HEK293T (cell line): Measurements from ENCODE around the gene SCARB1.

Experiments
- ARNT ChIP-seq: fragments of 450-650 bp; IDR thresholded peaks from 2 replicates; pipeline ENCODE4 v1.6.1; 2017; ENCODE audit warnings: mild to moderate bottlenecking
- FOXK2 ChIP-seq: fragments of 450-650 bp; IDR thresholded peaks from 2 replicates; pipeline ENCODE4 v1.6.1; 2016; ENCODE audit warnings: mild to moderate bottlenecking
- SP1 ChIP-seq: fragments of 450-650 bp; IDR thresholded peaks from 2 replicates; pipeline ENCODE4 v1.6.1; 2017
- SUZ12 ChIP-seq: fragments of 450-650 bp; IDR thresholded peaks from 2 replicates; pipeline ENCODE4 v1.6.1; 2016; ENCODE audit warnings: mild to moderate bottlenecking
- TARDBP ChIP-seq: fragments of 450-650 bp; IDR thresholded peaks from 2 replicates; pipeline ENCODE4 v1.6.1; 2016
- ZNF384 ChIP-seq: fragments of 450-650 bp; IDR thresholded peaks from 2 replicates; pipeline ENCODE4 v1.6.1; 2016

GRCh38 chr12:124828264-124829007, 35.2 kb downstream of the SCARB1 start:
- TF ChIP-seq FOXK2 (no peak), ZNF384 (no peak), ARNT (no peak), TARDBP (no peak), SUZ12 (no peak), SP1 (no peak)
